ENCODE data around the gene C11orf52. TPM values are rescaled to one million over a fixed set of nuclear protein-coding genes. Genes with fewer than 3 reads are reported as not detected.

The C11orf52 gene
- total RNA-seq, 1 donor from 2014 or later, result not detected

- peaks cover 6% of the 10 kb centered on the region for H3K9me3 Mint-ChIP-seq (ENCODE audit: unreplicated experiment)
- H3K4me3 Mint-ChIP-seq (ENCODE audit: unreplicated experiment), result peak overlapping the region; percentile 81
- peak overlapping the region; percentile 82 for H3K27ac Mint-ChIP-seq (ENCODE audit: unreplicated experiment)
- H3K27me3 Mint-ChIP-seq (ENCODE audit: unreplicated experiment), result peaks cover 6% of the 10 kb centered on the region
- no peak for DNase-seq
- H3K36me3 Mint-ChIP-seq (ENCODE audit: unreplicated experiment), result no peaks in the 10 kb centered on the region
- TF ChIP-seq, protein P1, sequence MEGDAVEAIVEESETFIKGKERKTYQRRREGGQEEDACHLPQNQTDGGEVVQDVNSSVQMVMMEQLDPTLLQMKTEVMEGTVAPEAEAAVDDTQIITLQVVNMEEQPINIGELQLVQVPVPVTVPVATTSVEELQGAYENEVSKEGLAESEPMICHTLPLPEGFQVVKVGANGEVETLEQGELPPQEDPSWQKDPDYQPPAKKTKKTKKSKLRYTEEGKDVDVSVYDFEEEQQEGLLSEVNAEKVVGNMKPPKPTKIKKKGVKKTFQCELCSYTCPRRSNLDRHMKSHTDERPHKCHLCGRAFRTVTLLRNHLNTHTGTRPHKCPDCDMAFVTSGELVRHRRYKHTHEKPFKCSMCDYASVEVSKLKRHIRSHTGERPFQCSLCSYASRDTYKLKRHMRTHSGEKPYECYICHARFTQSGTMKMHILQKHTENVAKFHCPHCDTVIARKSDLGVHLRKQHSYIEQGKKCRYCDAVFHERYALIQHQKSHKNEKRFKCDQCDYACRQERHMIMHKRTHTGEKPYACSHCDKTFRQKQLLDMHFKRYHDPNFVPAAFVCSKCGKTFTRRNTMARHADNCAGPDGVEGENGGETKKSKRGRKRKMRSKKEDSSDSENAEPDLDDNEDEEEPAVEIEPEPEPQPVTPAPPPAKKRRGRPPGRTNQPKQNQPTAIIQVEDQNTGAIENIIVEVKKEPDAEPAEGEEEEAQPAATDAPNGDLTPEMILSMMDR (IDR thresholded peaks at IDR 0.05; ENCODE audit: partially characterized antibody, unreplicated experiment), result no peak
- H3K4me1 Mint-ChIP-seq (ENCODE audit: low read depth, unreplicated experiment), result peaks cover 31% of the 10 kb centered on the region
Observed at GRCh38 chr11:111937844-111938243, 19.1 kb downstream of the C11orf52 start.

- Mint-ChIP-seq H3K4me3 (ENCODE audit: unreplicated experiment) (peak overlapping the region; percentile 81), H3K27ac (ENCODE audit: unreplicated experiment) (peak overlapping the region; percentile 22), H3K9me3 (ENCODE audit: unreplicated experiment) (peaks cover 6% of the 10 kb centered on the region), H3K4me1 (ENCODE audit: low read depth, unreplicated experiment) (peaks cover 31% of the 10 kb centered on the region), H3K27me3 (ENCODE audit: unreplicated experiment) (peaks cover 6% of the 10 kb centered on the region), H3K36me3 (ENCODE audit: unreplicated experiment) (no peaks in the 10 kb centered on the region)
- TF ChIP-seq, protein P1 (IDR thresholded peaks at IDR 0.05; ENCODE audit: partially characterized antibody, unreplicated experiment), result no peak
- DNase-seq, result no peak
Observed at GRCh38 chr11:111938687-111939160, 20.0 kb downstream of the C11orf52 start.

- TF ChIP-seq, protein P1 (IDR thresholded peaks at IDR 0.05; ENCODE audit: partially characterized antibody, unreplicated experiment), result no peak
- Mint-ChIP-seq H3K4me1 (ENCODE audit: low read depth, unreplicated experiment) (peaks cover 31% of the 10 kb centered on the region), H3K9me3 (ENCODE audit: unreplicated experiment) (peaks cover 6% of the 10 kb centered on the region), H3K4me3 (ENCODE audit: unreplicated experiment) (peak overlapping the region; percentile 34), H3K27ac (ENCODE audit: unreplicated experiment) (peak overlapping the region; percentile 40), H3K36me3 (ENCODE audit: unreplicated experiment) (no peaks in the 10 kb centered on the region), H3K27me3 (ENCODE audit: unreplicated experiment) (peaks cover 6% of the 10 kb centered on the region)
- DNase-seq, result no peak
Observed at GRCh38 chr11:111939836-111940604, 21.3 kb downstream of the C11orf52 start.

DNA sequence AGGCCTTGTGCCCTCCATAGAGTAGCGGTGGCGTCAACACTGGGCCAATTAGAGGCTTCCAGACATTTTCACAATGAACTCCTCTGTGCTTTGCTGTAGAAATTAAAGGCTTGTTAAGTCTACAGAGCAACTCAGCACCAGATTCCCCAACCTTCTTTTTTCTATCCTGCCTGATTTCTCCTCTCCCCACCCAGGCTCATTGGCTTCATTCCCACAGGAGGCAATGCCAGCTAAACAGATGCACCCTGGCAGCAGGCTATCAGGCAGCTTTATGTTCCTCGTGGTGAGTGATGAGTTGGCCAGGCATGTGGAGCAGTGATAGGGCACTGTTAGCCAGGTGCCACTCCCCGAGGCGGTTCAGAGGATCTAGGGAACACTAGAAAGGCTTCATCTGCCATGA, 23.2 kb downstream of the C11orf52 start:
- peaks cover 4% of the 10 kb centered on the region for H3K27me3 Mint-ChIP-seq (ENCODE audit: unreplicated experiment)
- no peak overlapping the region for H3K4me3 Mint-ChIP-seq (ENCODE audit: unreplicated experiment)
- DNase-seq, result no peak
- H3K36me3 Mint-ChIP-seq (ENCODE audit: unreplicated experiment), result no peaks in the 10 kb centered on the region
- no peak overlapping the region for H3K27ac Mint-ChIP-seq (ENCODE audit: unreplicated experiment)
- TF ChIP-seq, protein P1 (IDR thresholded peaks at IDR 0.05; ENCODE audit: partially characterized antibody, unreplicated experiment), result no peak
- peaks cover 14% of the 10 kb centered on the region for H3K4me1 Mint-ChIP-seq (ENCODE audit: low read depth, unreplicated experiment)
- peaks cover 2% of the 10 kb centered on the region for H3K9me3 Mint-ChIP-seq (ENCODE audit: unreplicated experiment)

- TF ChIP-seq, protein P1 (IDR thresholded peaks at IDR 0.05; ENCODE audit: partially characterized antibody, unreplicated experiment), result no peak
- H3K9me3 Mint-ChIP-seq (ENCODE audit: unreplicated experiment), result peaks cover 2% of the 10 kb centered on the region
- no peaks in the 10 kb centered on the region for H3K36me3 Mint-ChIP-seq (ENCODE audit: unreplicated experiment)
- no peak overlapping the region for H3K4me3 Mint-ChIP-seq (ENCODE audit: unreplicated experiment)
- DNase-seq, result no peak
- H3K27me3 Mint-ChIP-seq (ENCODE audit: unreplicated experiment), result peaks cover 4% of the 10 kb centered on the region
- H3K27ac Mint-ChIP-seq (ENCODE audit: unreplicated experiment), result no peak overlapping the region
- H3K4me1 Mint-ChIP-seq (ENCODE audit: low read depth, unreplicated experiment), result peaks cover 13% of the 10 kb centered on the region
Observed at GRCh38 chr11:111942829-111943228, 24.1 kb downstream of the C11orf52 start.
